Right lobe of liver (tissue), 4 donors: ENCODE data around the gene TRMT10B.
"Not testable (repeated sequence)": the region's sequence is repeated elsewhere in the genome, so short reads cannot be mapped to it uniquely, and the experiment has no call there.

Experiments used
- POLR2A ChIP-seq: fragments of 450-650 bp; IDR thresholded peaks from one replicate; pipeline ENCODE4 v1.6.1; 2017; ENCODE audit warnings: antibody characterized with exemption, mild to moderate bottlenecking
- TF ChIP-seq, protein P1 (sequence below), 4 donors: fragments of 200-600 bp in 3 of 4; fragments of 450-650 bp in 1 of 4; IDR thresholded peaks; one replicate each; pipeline versions ENCODE4 v1.5.1 to v1.8.0; 2016 to 2022; ENCODE audit warnings: antibody characterized with exemption in 4 of 4, mild to moderate bottlenecking in 2 of 4
- donor health status: DM: no; HTN: no; CAD: no.
- donor health status: DM: no; HTN: no; CAD: no.
- donor health status: DM: no; HTN: yes; CAD: no.

DNA sequence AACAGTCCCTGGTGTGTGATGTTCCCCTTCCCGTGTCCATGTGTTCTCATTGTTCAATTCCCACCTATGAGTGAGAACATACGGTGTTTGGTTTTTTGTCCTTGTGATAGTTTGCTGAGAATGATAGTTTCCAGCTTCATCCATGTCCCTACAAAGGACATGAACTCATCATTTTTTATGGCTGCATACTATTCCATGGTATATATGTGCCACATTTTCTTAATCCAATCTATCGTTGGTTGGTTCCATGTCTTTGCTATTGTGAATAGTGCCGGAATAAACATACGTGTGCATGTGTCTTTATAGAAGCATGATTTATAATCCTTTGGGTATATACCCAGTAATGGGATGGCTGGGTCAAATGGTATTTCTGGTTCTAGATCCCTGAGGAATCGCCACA, 11.7 kb downstream of the TRMT10B start:
- TF ChIP-seq, protein P1, sequence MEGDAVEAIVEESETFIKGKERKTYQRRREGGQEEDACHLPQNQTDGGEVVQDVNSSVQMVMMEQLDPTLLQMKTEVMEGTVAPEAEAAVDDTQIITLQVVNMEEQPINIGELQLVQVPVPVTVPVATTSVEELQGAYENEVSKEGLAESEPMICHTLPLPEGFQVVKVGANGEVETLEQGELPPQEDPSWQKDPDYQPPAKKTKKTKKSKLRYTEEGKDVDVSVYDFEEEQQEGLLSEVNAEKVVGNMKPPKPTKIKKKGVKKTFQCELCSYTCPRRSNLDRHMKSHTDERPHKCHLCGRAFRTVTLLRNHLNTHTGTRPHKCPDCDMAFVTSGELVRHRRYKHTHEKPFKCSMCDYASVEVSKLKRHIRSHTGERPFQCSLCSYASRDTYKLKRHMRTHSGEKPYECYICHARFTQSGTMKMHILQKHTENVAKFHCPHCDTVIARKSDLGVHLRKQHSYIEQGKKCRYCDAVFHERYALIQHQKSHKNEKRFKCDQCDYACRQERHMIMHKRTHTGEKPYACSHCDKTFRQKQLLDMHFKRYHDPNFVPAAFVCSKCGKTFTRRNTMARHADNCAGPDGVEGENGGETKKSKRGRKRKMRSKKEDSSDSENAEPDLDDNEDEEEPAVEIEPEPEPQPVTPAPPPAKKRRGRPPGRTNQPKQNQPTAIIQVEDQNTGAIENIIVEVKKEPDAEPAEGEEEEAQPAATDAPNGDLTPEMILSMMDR (IDR thresholded peaks at IDR 0.05) = not testable (repeated sequence)
- not testable (repeated sequence) for TF ChIP-seq POLR2A
